RWPE2 (cell line): Measurements from ENCODE around the gene PCBP4.

ENCODE experiments used
- ATAC-seq: fragments of 200-7000 bp; cut with Tn5 transposase; 3 replicates; pipeline ENCODE4 v1.9.1; 2021; ENCODE audit warnings: low read depth
- DNase-seq: peaks from one replicate; pipeline ENCODE4 v3.0.0-alpha.2; 2020; ENCODE audit warnings: low spot score
- H3K27ac ChIP-seq: fragments of 450-650 bp; 2 replicates; pipeline ENCODE4 v1.5.1; 2017; ENCODE audit warnings: mild to moderate bottlenecking; ENCODE audit not compliant: poor library complexity, severe bottlenecking
- H3K27me3 ChIP-seq: fragments of 250-450 bp; sonication (Bioruptor Pico); 2 replicates; pipeline ENCODE4 v1.5.1; 2021; ENCODE audit warnings: mild to moderate bottlenecking, moderate library complexity; ENCODE audit not compliant: insufficient read depth, poor library complexity, severe bottlenecking
- H3K36me3 ChIP-seq: fragments of 250-450 bp; sonication (Bioruptor Pico); 2 replicates; pipeline ENCODE4 v1.5.1; 2020; ENCODE audit warnings: low read depth, mild to moderate bottlenecking, moderate library complexity
- H3K4me1 ChIP-seq: fragments of 250-450 bp; sonication (Bioruptor Pico); 2 replicates; pipeline ENCODE4 v1.5.1; 2021; ENCODE audit warnings: mild to moderate bottlenecking, moderate library complexity; ENCODE audit not compliant: insufficient read depth, poor library complexity, severe bottlenecking
- H3K4me3 ChIP-seq: fragments of 250-450 bp; sonication (Bioruptor Pico); 2 replicates; pipeline ENCODE4 v1.5.1; 2021; ENCODE audit warnings: mild to moderate bottlenecking, moderate library complexity; ENCODE audit not compliant: severe bottlenecking
- H3K9me3 ChIP-seq: fragments of 250-450 bp; sonication (Bioruptor Pico); 2 replicates; pipeline ENCODE4 v1.5.1; 2021; ENCODE audit warnings: mild to moderate bottlenecking, moderate library complexity; ENCODE audit not compliant: severe bottlenecking
- TF ChIP-seq, protein P1 (sequence below): fragments of 450-650 bp; IDR thresholded peaks from one replicate; pipeline ENCODE4 v1.5.1; 2017; ENCODE audit warnings: mild to moderate bottlenecking, moderate library complexity; ENCODE audit not compliant: poor library complexity, severe bottlenecking

The PCBP4 gene

DNA sequence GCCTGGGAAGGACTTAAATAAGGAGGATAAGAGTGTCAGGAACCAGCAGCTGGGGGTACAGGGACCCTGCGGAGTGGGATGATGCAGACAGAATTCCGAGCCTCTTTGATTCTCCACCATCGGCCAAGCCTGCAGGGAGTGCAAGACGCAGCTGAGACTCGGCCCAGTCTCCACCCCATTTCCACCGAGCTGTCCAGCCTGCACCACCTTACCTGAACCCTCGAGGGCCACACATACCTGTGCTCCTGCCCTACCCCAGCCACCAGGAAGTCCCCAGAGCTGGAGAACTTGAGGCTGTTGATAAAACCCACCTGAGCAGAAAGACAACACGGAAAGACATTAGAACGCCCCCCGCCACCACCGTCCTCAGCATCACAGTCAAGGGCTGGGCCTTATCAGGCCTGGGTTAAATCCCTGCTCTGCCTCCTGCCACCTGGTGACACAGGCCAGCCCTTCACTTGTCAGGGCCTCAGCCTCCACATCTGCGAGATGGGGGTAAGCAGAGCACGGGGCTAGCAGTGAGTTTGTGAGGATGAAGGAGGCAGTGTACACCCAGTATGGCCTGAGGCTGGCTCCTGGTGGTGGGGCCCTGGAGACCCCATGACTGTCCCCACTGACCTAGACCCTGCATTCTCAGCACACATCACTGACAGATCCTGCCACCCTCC is 33.6 kb downstream of the PCBP4 start:
- Histone ChIP-seq H3K27ac (no peak overlapping the region), H3K9me3 (no peaks in the 10 kb centered on the region), H3K4me3 (no peak overlapping the region), H3K36me3 (peaks cover 35% of the 10 kb centered on the region), H3K4me1 (no peaks in the 10 kb centered on the region), H3K27me3 (no peaks in the 10 kb centered on the region)
- ATAC-seq (no peak), DNase-seq (no peak)
- TF ChIP-seq, protein P1, sequence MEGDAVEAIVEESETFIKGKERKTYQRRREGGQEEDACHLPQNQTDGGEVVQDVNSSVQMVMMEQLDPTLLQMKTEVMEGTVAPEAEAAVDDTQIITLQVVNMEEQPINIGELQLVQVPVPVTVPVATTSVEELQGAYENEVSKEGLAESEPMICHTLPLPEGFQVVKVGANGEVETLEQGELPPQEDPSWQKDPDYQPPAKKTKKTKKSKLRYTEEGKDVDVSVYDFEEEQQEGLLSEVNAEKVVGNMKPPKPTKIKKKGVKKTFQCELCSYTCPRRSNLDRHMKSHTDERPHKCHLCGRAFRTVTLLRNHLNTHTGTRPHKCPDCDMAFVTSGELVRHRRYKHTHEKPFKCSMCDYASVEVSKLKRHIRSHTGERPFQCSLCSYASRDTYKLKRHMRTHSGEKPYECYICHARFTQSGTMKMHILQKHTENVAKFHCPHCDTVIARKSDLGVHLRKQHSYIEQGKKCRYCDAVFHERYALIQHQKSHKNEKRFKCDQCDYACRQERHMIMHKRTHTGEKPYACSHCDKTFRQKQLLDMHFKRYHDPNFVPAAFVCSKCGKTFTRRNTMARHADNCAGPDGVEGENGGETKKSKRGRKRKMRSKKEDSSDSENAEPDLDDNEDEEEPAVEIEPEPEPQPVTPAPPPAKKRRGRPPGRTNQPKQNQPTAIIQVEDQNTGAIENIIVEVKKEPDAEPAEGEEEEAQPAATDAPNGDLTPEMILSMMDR = no peak

DNA sequence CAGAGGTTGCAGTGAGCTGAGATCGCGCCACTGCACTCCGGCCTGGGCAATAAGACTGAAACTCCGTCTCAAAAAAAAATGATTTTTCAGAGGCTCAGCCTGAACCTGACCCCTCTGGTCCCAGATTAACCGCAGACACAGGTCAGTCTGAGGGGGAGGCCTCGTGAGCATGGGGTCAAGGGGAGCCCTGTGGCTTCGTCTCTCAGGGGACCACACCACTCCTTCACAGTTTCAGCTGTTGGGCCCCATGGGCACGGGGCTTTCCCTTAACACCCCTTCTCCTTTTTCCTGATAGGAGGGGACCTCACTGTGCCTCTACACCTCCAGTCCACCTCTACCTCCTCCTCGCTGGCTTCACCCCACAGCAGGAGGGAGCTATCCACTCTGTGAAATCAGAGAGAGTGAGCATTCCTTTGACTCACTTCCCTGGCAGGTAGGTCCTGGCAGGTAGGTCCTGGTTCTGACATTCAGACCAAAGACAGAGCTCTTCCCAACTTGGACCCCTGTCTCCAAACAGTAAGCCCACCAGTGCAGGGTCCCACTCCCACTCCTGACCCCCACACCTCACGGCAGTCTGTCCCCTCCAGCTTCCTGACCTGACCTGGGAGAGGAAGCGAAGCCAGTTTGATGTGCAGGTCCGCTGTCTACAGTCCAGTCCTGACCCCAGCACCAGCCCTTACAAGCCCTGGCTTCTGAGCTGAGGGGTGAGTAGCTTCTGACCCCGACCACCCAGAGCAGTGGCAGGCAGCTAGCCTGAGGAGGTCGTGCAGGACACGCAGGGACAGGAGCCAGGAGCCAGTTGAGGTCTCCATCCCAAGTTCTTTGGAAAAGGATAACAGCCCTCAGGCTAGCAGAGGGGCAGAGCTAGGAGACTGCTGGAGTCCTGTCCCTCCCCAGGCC is 34.5 kb downstream of the PCBP4 start:
- DNase-seq = no peak
- TF ChIP-seq, protein P1 = no peak
- Histone ChIP-seq H3K27me3 (no peaks in the 10 kb centered on the region), H3K9me3 (no peaks in the 10 kb centered on the region), H3K27ac (no peak overlapping the region), H3K36me3 (peaks cover 34% of the 10 kb centered on the region), H3K4me3 (no peak overlapping the region), H3K4me1 (no peaks in the 10 kb centered on the region)
- no peak for ATAC-seq

DNA sequence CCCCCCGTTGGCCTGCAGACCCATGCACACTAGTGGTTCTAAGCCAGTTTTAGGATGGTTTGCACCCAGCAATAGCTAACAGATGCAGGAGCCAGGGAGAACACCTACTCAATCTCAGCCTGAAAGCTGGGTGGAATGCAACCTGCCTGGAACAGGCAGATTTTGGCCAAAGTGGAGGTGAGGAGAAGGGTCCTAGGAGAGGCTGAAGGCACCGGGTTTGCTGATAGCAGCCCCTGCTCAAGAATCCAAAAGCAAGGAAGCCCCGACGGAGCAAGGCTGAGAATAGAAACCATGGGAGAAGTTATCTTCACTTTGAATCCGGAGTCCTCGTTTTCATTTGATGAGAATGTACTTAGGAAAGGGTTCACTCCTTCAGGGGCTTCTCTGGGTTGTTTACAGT is 35.5 kb downstream of the PCBP4 start:
- TF ChIP-seq, protein P1 = no peak
- Histone ChIP-seq H3K4me1 (no peaks in the 10 kb centered on the region), H3K36me3 (peaks cover 25% of the 10 kb centered on the region), H3K27ac (no peak overlapping the region), H3K9me3 (no peaks in the 10 kb centered on the region), H3K4me3 (no peak overlapping the region), H3K27me3 (no peaks in the 10 kb centered on the region)
- DNase-seq (no peak), ATAC-seq (no peak)

DNA sequence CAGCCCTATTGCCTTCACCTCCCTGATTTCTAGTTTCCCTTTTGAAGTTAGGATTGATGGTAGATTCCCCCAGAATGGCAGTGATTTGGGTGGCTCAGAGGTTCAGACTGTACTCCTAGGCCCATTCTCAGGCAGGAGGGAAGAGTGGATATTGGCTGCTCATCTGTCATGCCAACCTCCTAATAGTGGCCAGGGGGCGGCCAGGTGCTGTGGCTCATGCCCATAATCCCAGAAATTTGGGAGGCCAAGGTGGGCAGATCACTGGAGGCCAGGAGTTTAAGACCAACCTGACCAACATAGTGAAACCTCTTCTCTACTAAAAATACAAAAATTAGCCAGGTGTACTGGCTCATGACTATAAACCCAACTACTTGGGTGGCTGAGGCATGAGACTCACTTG is 36.8 kb downstream of the PCBP4 start:
- H3K9me3 ChIP-seq = no peaks in the 10 kb centered on the region
- H3K27me3 ChIP-seq = no peaks in the 10 kb centered on the region
- no peak for DNase-seq
- peaks cover 12% of the 10 kb centered on the region for H3K36me3 ChIP-seq
- TF ChIP-seq, protein P1 = no peak
- H3K4me1 ChIP-seq = no peaks in the 10 kb centered on the region
- no peak overlapping the region for H3K4me3 ChIP-seq
- no peak overlapping the region for H3K27ac ChIP-seq
- ATAC-seq = no peak
